PC-3 (cell line): ENCODE data around the gene STAT4. TPM values are rescaled to one million over a fixed set of nuclear protein-coding genes. Genes with fewer than 3 reads are reported as not detected.

Experiments used
- ATAC-seq: fragments of 200-7000 bp; cut with Tn5 transposase; 2 replicates; pipeline ENCODE4 v1.9.1; 2020; ENCODE audit warnings: mild to moderate bottlenecking, moderate library complexity
- BruUV-seq: library from RNA; stranded (reverse); fragments of 400-500 nt; replicated peaks from 2 replicates; lab custom pipeline; 2021; lab: Mats Ljungman, UMichigan
- CTCF ChIA-PET: fragments of 300-600 bp; sonication (Branson Sonifier 250); formaldehyde crosslinking; loops from one replicate; lab custom pipeline; 2022; ENCODE audit warnings: antibody characterized with exemption; lab: Charles Lee
- POLR2A ChIA-PET: fragments of 300-600 bp; sonication (Branson Sonifier 250); formaldehyde crosslinking; loops from one replicate; lab custom pipeline; 2022; ENCODE audit warnings: antibody characterized with exemption; ENCODE audit not compliant: unreplicated experiment; lab: Charles Lee
- DNase-seq: peaks from one replicate; pipeline ENCODE4 v3.0.0-alpha.2; 2015
- H2AFZ ChIP-seq: fragments of 300-600 bp; sonication (generic); 2 replicates; pipeline ENCODE4 v1.6.0; 2016; ENCODE audit warnings: antibody characterized with exemption, low read length
- H3F3A ChIP-seq: fragments of 300-600 bp; sonication (generic); one replicate; pipeline ENCODE4 v1.6.0; 2017; ENCODE audit warnings: antibody characterized with exemption, low read length, control low read depth, mild to moderate bottlenecking; ENCODE audit not compliant: unreplicated experiment
- H3K27ac ChIP-seq: fragments of 300-600 bp; sonication (generic); 2 replicates; pipeline ENCODE4 v1.5.1; 2016; ENCODE audit warnings: mild to moderate bottlenecking, low read length
- H3K27me3 ChIP-seq: fragments of 300-600 bp; sonication (generic); 2 replicates; pipeline ENCODE4 v1.6.1; 2016; ENCODE audit warnings: low read length, mixed read lengths
- H3K36me3 ChIP-seq: fragments of 300-600 bp; sonication (generic); 2 replicates; pipeline ENCODE4 v1.6.1; 2016; ENCODE audit warnings: low read depth, mixed run types, low read length, mixed read lengths
- H3K4me1 ChIP-seq: fragments of 300-600 bp; sonication (generic); 2 replicates; pipeline ENCODE4 v1.5.1; 2016; ENCODE audit warnings: low read length; ENCODE audit not compliant: insufficient read depth
- H3K4me2 ChIP-seq: fragments of 300-600 bp; sonication (generic); 2 replicates; pipeline ENCODE4 v1.6.0; 2016; ENCODE audit warnings: low read length
- H3K4me3 ChIP-seq: fragments of 300-600 bp; sonication (generic); 2 replicates; pipeline ENCODE4 v1.5.1; 2016; ENCODE audit warnings: mild to moderate bottlenecking, low read length, mixed read lengths
- H3K79me2 ChIP-seq: fragments of 300-600 bp; sonication (generic); 2 replicates; pipeline ENCODE4 v1.6.1; 2017; ENCODE audit warnings: low read length, mixed read lengths
- H3K9ac ChIP-seq: fragments of 300-600 bp; sonication (generic); 2 replicates; pipeline ENCODE4 v1.6.0; 2016; ENCODE audit warnings: mild to moderate bottlenecking, low read length
- H3K9me2 ChIP-seq: fragments of 300-600 bp; sonication (generic); replicated peaks from 2 replicates; pipeline ENCODE4 v1.6.1; 2016; ENCODE audit warnings: mixed run types, low read length, mixed read lengths
- H3K9me3 ChIP-seq: fragments of 300-600 bp; sonication (generic); 2 replicates; pipeline ENCODE4 v1.6.1; 2016; ENCODE audit warnings: low read length, mixed read lengths
- H4K20me1 ChIP-seq: fragments of 300-600 bp; sonication (generic); 2 replicates; pipeline ENCODE4 v1.6.1; 2016; ENCODE audit warnings: low read length, mixed read lengths
- EZH2 ChIP-seq: fragments of 300-600 bp; sonication (generic); IDR thresholded peaks from one replicate; pipeline ENCODE4 v1.6.1; 2017; ENCODE audit warnings: antibody characterized with exemption, mild to moderate bottlenecking, low read length; ENCODE audit not compliant: unreplicated experiment
- EZH2phosphoT487 ChIP-seq: fragments of 300-600 bp; sonication (generic); IDR thresholded peaks from 2 replicates; pipeline ENCODE4 v1.6.1; 2018; ENCODE audit warnings: mild to moderate bottlenecking, antibody characterized with exemption, low read length, borderline replicate concordance
- intact Hi-C: fragments of 100-400 bp; cut with micrococcal nuclease; formaldehyde crosslinking; loops from 2 replicates; pipeline ENCODE4 v1.9.0; 2023
- total RNA-seq: library from RNA; depleted of rRNA; stranded (reverse); fragments of >200 nt; gene quantifications from 2 replicates; pipeline ENCODE4 v1.2.3, GENCODE V29; 2014
- TF ChIP-seq, protein P1 (sequence below): fragments of 300-600 bp; sonication (generic); conservative IDR thresholded peaks from 2 replicates; pipeline ENCODE4 v1.5.1; 2017; ENCODE audit warnings: antibody characterized with exemption, low read depth, mild to moderate bottlenecking, low read length

STAT4 gene
- total RNA-seq, 1 experiment from 2014 or later = 1.6 TPM

GRCh38 chr2:191018048-191018447 lies 132.7 kb downstream of the STAT4 start:
- intact Hi-C loops = no loop called here
- no peak overlapping the region for H3K9ac ChIP-seq
- no peak overlapping the region for H3K4me2 ChIP-seq
- no peaks in the 10 kb centered on the region for H3K9me2 ChIP-seq
- TF ChIP-seq EZH2phosphoT487 (no peak), EZH2 (no peak)
- TF ChIP-seq, protein P1, sequence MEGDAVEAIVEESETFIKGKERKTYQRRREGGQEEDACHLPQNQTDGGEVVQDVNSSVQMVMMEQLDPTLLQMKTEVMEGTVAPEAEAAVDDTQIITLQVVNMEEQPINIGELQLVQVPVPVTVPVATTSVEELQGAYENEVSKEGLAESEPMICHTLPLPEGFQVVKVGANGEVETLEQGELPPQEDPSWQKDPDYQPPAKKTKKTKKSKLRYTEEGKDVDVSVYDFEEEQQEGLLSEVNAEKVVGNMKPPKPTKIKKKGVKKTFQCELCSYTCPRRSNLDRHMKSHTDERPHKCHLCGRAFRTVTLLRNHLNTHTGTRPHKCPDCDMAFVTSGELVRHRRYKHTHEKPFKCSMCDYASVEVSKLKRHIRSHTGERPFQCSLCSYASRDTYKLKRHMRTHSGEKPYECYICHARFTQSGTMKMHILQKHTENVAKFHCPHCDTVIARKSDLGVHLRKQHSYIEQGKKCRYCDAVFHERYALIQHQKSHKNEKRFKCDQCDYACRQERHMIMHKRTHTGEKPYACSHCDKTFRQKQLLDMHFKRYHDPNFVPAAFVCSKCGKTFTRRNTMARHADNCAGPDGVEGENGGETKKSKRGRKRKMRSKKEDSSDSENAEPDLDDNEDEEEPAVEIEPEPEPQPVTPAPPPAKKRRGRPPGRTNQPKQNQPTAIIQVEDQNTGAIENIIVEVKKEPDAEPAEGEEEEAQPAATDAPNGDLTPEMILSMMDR = no peak
- H4K20me1 ChIP-seq = no peaks in the 10 kb centered on the region
- no peaks in the 10 kb centered on the region for H3K9me3 ChIP-seq
- no peak overlapping the region for H3K4me3 ChIP-seq
- no peak overlapping the region for H3K27ac ChIP-seq
- no peaks in the 10 kb centered on the region for H3K36me3 ChIP-seq
- H3F3A ChIP-seq = no peaks in the 10 kb centered on the region
- no peak overlapping the region for H2AFZ ChIP-seq
- no TSS peak for BruUV-seq
- no peaks in the 10 kb centered on the region for H3K27me3 ChIP-seq
- no peak for ATAC-seq
- ChIA-PET CTCF (no interaction called here), POLR2A (no interaction called here)
- peaks cover 19% of the 10 kb centered on the region for H3K79me2 ChIP-seq
- DNase-seq = no peak
- peaks cover 22% of the 10 kb centered on the region for H3K4me1 ChIP-seq

- H3K9ac ChIP-seq = no peak overlapping the region
- no peaks in the 10 kb centered on the region for H3F3A ChIP-seq
- TF ChIP-seq EZH2 = no peak
- no peak for TF ChIP-seq EZH2phosphoT487
- TF ChIP-seq, protein P1 = no peak
- BruUV-seq = no TSS peak
- POLR2A ChIA-PET = no interaction called here
- H3K4me3 ChIP-seq = no peak overlapping the region
- no peaks in the 10 kb centered on the region for H4K20me1 ChIP-seq
- DNase-seq (no peak), ATAC-seq (no peak)
- CTCF ChIA-PET = no interaction called here
- intact Hi-C loops = no loop called here
- no peaks in the 10 kb centered on the region for H3K9me2 ChIP-seq
- no peaks in the 10 kb centered on the region for H3K36me3 ChIP-seq
- no peaks in the 10 kb centered on the region for H3K9me3 ChIP-seq
- H3K27ac ChIP-seq = no peak overlapping the region
- H3K27me3 ChIP-seq = no peaks in the 10 kb centered on the region
- peaks cover 35% of the 10 kb centered on the region for H3K79me2 ChIP-seq
- no peak overlapping the region for H2AFZ ChIP-seq
- no peak overlapping the region for H3K4me2 ChIP-seq
- H3K4me1 ChIP-seq = peaks cover 23% of the 10 kb centered on the region
Measured at GRCh38 chr2:191015831-191016230, 135.0 kb downstream of the STAT4 start.

DNA sequence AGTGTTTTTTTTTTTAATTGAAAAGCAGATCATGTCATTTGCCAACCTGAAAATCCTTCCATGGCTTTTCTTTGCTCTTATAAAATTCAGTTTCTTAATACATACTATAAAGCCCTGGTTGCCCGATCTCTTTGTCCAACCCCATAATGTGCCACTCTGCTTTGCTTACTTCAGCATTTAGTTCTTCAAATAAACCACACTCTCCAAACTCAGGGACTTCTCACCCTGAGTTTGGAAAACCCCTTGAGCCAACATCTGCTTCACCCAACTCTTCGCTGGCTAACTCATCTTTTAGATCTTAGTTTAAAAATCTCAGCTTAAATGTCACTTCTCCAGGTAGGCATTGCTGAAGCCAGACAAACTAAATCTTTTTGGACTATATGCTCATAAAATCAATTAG lies 135.6 kb downstream of the STAT4 start:
- no TSS peak for BruUV-seq
- H3K79me2 ChIP-seq = peaks cover 35% of the 10 kb centered on the region
- H3K4me3 ChIP-seq = no peak overlapping the region
- H4K20me1 ChIP-seq = no peaks in the 10 kb centered on the region
- H3F3A ChIP-seq = no peaks in the 10 kb centered on the region
- 0 out of 2 replicates have a peak, but pooled peaks cover under 1% of the 10 kb centered on the region for H3K36me3 ChIP-seq
- H3K9ac ChIP-seq = no peak overlapping the region
- H3K4me1 ChIP-seq = peaks cover 22% of the 10 kb centered on the region
- no peaks in the 10 kb centered on the region for H3K27me3 ChIP-seq
- no peaks in the 10 kb centered on the region for H3K9me2 ChIP-seq
- CTCF ChIA-PET = no interaction called here
- no peaks in the 10 kb centered on the region for H3K9me3 ChIP-seq
- no peak overlapping the region for H3K27ac ChIP-seq
- intact Hi-C loops = no loop called here
- POLR2A ChIA-PET = interaction anchor here (0.5 kb wide), 1 partner anchor 168 kb away, joined by 3 read pairs; no protein-coding TSS in a partner anchor
- H2AFZ ChIP-seq = no peak overlapping the region
- H3K4me2 ChIP-seq = no peak overlapping the region
- TF ChIP-seq EZH2phosphoT487 = no peak
- TF ChIP-seq EZH2 = no peak
- TF ChIP-seq, protein P1 = no peak
- ATAC-seq = no peak
- no peak for DNase-seq
